ENCODE measurements around the gene SUGCT.

DNA sequence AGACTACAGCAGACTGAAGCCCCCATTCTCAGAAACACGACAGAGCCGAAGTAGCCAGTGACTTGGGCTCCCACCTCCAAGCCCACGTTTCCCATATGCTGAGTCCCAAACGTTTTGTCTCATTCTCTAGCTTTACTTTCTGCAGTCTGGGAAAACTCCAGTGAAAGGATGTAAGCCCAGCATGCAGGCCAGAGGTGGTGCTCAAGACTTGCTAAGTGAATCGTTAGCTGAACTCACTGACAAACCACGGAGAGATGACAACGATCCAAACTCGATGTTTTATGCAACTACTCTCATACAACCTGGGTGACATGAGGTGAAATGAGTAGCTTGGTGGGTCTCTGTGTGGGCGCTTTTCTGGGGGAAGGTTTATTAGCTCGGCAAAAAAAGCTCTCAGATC, 731.8 kb downstream of the SUGCT start:
- TF ChIP-seq MAX (IDR thresholded peaks at IDR 0.05), result no peak
- no peak for TF ChIP-seq FOXM1 (IDR thresholded peaks at IDR 0.05; ENCODE audit: borderline replicate concordance, low read depth)
- TF ChIP-seq EP300 (IDR thresholded peaks at IDR 0.05; ENCODE audit: borderline replicate concordance), result no peak
- no peak for TF ChIP-seq TAF1 (IDR thresholded peaks at IDR 0.05; ENCODE audit: low read depth)
- TF ChIP-seq RAD21 (IDR thresholded peaks at IDR 0.05; ENCODE audit: low read depth), result no peak
- TF ChIP-seq EGR1 (IDR thresholded peaks at IDR 0.05), result no peak
- TF ChIP-seq CEBPB (IDR thresholded peaks at IDR 0.05), result no peak

All from Ishikawa (cell line).